Ascending aorta (tissue), 2 donors: Measurements from ENCODE around the gene SLC9A9. TPM values are rescaled to one million over a fixed set of nuclear protein-coding genes. Genes with fewer than 3 reads are reported as not detected.

Experiments
- DNase-seq, 2 donors: peaks; one replicate each; pipeline ENCODE4 v3.0.0-alpha.2; 2019; ENCODE audit warnings: low spot score in 2 of 2
- H3K27ac ChIP-seq, 2 donors: fragments of 200-600 bp; sonication (generic); one replicate each; pipeline ENCODE4 v1.5.1; 2016 to 2017; ENCODE audit warnings: mild to moderate bottlenecking in 1 of 2
- H3K27me3 ChIP-seq: fragments of 200-600 bp; sonication (generic); one replicate; pipeline ENCODE4 v1.5.1; 2017
- H3K36me3 ChIP-seq, 2 donors: fragments of 200-600 bp; sonication (generic); one replicate each; pipeline ENCODE4 v1.5.1; 2016
- H3K4me1 ChIP-seq, 2 donors: fragments of 200-600 bp; sonication (generic); one replicate each; pipeline ENCODE4 v1.5.1; 2016 to 2017; ENCODE audit warnings: mild to moderate bottlenecking in 1 of 2
- H3K4me3 ChIP-seq, 2 donors: fragments of 200-600 bp; sonication (generic); one replicate each; pipeline ENCODE4 v1.5.1; 2016 to 2017; ENCODE audit warnings: mild to moderate bottlenecking in 1 of 2
- H3K9me3 ChIP-seq, 2 donors: fragments of 200-600 bp; sonication (generic); one replicate each; pipeline ENCODE4 v1.5.1; 2016
- intact Hi-C: fragments of 100-400 bp; cut with DNase I; formaldehyde crosslinking; loops from one replicate; pipeline ENCODE4 v1.15.1; 2023
- total RNA-seq: library from RNA; depleted of rRNA; stranded (reverse); fragments of >200 nt; gene quantifications from one replicate; pipeline ENCODE4 v1.1.0, GENCODE V29; 2016
- TF ChIP-seq, protein P1 (sequence below), 3 experiments: fragments of 200-600 bp in 2 of 3; fragments of 450-650 bp in 1 of 3; sonication (generic) in 2 of 3; IDR thresholded peaks; one replicate each; pipeline ENCODE4 v1.5.1; 2016 to 2019; ENCODE audit warnings: antibody characterized with exemption in 3 of 3, mild to moderate bottlenecking in 1 of 3, moderate library complexity in 1 of 3

The SLC9A9 gene
- total RNA-seq, 1 donor from 2014 or later = 63.4 TPM

DNA sequence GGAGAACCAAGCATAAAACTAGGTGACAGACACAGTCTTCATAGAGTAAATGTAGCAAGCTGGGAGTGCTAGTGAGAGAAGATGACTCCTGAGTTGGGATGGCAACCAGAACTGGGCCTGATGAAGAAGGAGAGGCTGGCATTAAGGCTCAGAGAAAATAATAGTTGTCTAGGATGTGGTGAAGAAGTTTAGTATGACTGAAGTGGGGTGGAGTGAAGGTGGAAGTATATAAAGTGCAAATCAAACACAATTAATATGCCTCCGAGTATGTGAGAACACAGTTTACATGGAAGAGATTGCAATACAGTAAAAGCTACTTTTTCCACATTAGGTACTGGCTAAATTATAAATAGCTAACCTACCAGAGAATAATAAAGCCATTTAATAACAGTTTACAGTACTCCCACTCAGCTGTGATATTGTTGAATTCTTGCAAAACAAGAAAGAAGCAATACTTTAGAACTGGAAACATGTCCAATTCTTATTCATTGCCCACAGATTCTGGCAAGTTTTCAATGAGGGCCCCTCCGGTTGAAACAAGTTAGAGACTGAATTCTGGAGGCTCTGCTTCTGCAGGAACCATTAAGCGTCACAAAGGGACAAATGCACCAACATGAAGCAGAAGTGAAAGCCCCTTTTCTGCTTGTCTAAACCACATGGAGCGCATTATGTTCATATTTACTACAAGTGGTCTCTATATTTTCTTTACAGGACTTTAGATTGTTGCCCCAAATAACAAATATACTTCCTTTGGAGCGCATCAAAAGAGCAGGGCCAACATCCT lies 243.7 kb downstream of the SLC9A9 start:
- Histone ChIP-seq H3K4me3 (no peak overlapping the region), H3K9me3 (no peaks in the 10 kb centered on the region), H3K4me1 (no peaks in the 10 kb centered on the region), H3K27ac (no peak overlapping the region), H3K36me3 (no peaks in the 10 kb centered on the region), H3K27me3 (no peaks in the 10 kb centered on the region)
- DNase-seq = no peak
- intact Hi-C loops = no loop called here
- TF ChIP-seq, protein P1, sequence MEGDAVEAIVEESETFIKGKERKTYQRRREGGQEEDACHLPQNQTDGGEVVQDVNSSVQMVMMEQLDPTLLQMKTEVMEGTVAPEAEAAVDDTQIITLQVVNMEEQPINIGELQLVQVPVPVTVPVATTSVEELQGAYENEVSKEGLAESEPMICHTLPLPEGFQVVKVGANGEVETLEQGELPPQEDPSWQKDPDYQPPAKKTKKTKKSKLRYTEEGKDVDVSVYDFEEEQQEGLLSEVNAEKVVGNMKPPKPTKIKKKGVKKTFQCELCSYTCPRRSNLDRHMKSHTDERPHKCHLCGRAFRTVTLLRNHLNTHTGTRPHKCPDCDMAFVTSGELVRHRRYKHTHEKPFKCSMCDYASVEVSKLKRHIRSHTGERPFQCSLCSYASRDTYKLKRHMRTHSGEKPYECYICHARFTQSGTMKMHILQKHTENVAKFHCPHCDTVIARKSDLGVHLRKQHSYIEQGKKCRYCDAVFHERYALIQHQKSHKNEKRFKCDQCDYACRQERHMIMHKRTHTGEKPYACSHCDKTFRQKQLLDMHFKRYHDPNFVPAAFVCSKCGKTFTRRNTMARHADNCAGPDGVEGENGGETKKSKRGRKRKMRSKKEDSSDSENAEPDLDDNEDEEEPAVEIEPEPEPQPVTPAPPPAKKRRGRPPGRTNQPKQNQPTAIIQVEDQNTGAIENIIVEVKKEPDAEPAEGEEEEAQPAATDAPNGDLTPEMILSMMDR (IDR thresholded peaks at IDR 0.05) = no peak

DNA sequence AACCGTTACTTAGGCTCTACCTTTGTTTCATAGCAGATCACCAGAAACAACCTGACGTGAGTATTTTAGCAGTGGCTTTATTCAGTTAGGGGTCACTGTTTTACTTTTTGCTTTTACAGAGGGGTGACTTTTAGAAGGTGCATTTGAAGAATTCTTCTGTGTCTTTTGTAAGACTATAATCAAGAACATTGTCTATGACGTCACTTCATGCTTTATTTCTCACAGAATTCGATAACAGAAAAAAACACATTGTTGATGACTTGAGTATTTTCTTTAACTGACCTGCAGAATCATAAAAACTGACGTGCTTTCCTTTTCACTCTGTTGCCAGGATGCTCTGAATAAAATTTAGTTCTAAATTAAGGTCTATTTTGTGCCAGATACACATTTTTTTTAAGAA lies 244.5 kb downstream of the SLC9A9 start:
- no peak for DNase-seq
- Histone ChIP-seq H3K36me3 (no peaks in the 10 kb centered on the region), H3K4me3 (no peak overlapping the region), H3K27me3 (no peaks in the 10 kb centered on the region), H3K4me1 (no peaks in the 10 kb centered on the region), H3K27ac (no peak overlapping the region), H3K9me3 (no peaks in the 10 kb centered on the region)
- intact Hi-C loops = no loop called here
- TF ChIP-seq, protein P1 (IDR thresholded peaks at IDR 0.05) = no peak

DNA sequence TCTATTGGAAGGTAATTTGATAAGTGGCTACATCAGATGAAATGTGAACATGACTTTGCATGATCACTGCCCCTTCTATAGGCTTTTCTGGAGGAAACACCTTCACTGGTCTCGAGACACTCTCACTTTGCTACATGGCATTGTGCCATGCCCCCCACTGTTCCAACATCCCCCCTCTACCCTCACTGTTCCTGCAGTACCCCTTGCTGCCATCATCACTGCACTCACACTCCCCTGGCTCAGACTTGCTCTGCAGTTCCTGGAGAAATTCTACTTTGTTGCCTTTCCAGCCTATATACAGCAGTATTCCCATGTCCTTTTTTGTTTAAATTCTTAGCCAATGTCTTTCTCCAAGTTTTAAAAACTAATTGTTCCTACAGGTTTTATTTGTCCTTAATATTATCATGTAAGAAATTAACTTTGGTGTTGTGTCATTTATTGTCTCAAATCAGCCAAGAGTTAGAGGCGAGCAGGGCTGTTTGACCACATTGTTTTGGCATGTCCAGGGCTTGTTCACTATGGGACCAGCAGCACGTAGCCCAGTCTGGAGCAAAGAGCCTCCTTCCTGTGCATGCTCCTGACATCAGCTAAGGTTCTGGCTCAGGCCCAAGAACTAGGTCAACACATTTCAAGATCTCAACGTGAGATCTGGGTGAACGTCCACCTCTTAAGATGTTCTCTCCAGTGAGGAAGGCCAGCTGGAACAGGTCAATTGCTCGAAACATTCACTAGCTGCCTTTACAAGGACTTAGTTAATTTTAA lies 246.4 kb downstream of the SLC9A9 start:
- DNase-seq = no peak
- no peak overlapping the region for H3K27ac ChIP-seq
- H3K4me3 ChIP-seq = no peak overlapping the region
- H3K9me3 ChIP-seq = no peaks in the 10 kb centered on the region
- no peaks in the 10 kb centered on the region for H3K36me3 ChIP-seq
- no peaks in the 10 kb centered on the region for H3K27me3 ChIP-seq
- no peaks in the 10 kb centered on the region for H3K4me1 ChIP-seq
- TF ChIP-seq, protein P1 (IDR thresholded peaks at IDR 0.05) = no peak
- intact Hi-C loops = no loop called here

DNA sequence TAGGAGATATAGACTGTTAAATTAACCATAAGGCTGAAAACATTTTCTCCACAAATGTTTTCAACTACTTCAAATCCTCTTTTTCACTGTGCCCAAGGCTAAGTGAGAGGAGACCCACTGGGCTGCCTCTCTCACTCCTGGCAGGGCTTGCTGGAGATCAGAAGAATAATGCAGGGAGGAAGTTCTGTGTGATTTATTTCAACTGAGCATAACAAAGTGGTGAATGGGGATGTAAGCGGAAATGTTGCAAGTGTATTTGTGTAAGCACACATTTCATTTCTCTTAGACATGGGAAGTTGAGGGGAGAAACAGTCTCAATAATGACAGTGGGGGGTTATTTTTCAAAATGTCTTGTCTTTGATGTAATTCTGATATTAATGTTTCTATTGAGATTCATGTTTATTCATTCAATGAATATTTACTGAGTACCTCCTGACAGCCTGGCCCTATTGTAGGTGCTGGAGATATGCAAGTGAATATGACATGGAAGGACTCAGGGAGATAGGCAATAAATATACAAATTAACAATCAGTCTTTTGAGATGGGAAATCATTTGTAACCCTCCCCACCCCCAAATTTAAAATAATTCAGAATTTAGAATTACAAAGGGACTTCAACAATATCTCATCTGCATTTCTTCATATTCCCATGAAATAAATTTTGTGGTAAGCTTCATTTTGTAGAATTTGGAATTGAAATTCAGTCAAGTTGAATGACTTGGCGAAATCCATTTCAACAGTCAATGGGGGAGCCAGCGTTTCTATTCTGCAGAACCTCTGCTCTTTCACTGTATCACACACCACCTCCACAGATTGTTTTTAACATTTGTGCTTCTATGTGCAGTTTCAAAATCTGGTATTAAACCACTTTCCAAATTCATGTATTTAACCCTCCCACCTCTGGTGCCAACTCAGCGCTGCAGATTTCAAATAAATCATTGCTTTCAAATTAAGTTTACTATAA lies 247.2 kb downstream of the SLC9A9 start:
- H3K4me1 ChIP-seq = no peaks in the 10 kb centered on the region
- intact Hi-C loops = no loop called here
- no peaks in the 10 kb centered on the region for H3K9me3 ChIP-seq
- TF ChIP-seq, protein P1 (IDR thresholded peaks at IDR 0.05) = no peak
- no peak overlapping the region for H3K27ac ChIP-seq
- H3K36me3 ChIP-seq = no peaks in the 10 kb centered on the region
- no peak for DNase-seq
- H3K4me3 ChIP-seq = no peak overlapping the region
- H3K27me3 ChIP-seq = no peaks in the 10 kb centered on the region
